ENCODE results near the gene HBS1L. TPM values are rescaled to one million over a fixed set of nuclear protein-coding genes. Genes with fewer than 3 reads are reported as not detected.

HBS1L gene
- total RNA-seq, 2 donors from 2014 or later: 21.3 to 29.0 TPM

GRCh38 chr6:134949927-134950326, 104.7 kb downstream of the HBS1L start, which contains the start of gene ALDH8A1:
TSS of gene ALDH8A1 (minus strand) at chr6:134950101. CDS start at chr6:134950053, 48 bp downstream.
- TF ChIP-seq POLR2A (IDR thresholded peaks at IDR 0.05): no peak
- TF ChIP-seq, protein P1, sequence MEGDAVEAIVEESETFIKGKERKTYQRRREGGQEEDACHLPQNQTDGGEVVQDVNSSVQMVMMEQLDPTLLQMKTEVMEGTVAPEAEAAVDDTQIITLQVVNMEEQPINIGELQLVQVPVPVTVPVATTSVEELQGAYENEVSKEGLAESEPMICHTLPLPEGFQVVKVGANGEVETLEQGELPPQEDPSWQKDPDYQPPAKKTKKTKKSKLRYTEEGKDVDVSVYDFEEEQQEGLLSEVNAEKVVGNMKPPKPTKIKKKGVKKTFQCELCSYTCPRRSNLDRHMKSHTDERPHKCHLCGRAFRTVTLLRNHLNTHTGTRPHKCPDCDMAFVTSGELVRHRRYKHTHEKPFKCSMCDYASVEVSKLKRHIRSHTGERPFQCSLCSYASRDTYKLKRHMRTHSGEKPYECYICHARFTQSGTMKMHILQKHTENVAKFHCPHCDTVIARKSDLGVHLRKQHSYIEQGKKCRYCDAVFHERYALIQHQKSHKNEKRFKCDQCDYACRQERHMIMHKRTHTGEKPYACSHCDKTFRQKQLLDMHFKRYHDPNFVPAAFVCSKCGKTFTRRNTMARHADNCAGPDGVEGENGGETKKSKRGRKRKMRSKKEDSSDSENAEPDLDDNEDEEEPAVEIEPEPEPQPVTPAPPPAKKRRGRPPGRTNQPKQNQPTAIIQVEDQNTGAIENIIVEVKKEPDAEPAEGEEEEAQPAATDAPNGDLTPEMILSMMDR (IDR thresholded peaks at IDR 0.05): no peak
- H3K36me3 ChIP-seq (replicated peaks in 1 of 2; ENCODE audit: insufficient read depth in 1 of 2, low read depth in 2 of 2): no peaks in the 10 kb centered on the region
- H3K27me3 ChIP-seq: no peaks in the 10 kb centered on the region
- intact Hi-C loops (cut with DNase I): no loop called here
- ATAC-seq (no peak), DNase-seq (no peak)
- H3K27ac ChIP-seq: no peak within 1 kb of the TSS
- 67 to 70% methylated on average over 4 of the region's 4 CpGs for WGBS, 2 donors
- H3K9me3 ChIP-seq: no peaks in the 10 kb centered on the region
- no peak within 1 kb of the TSS for H3K4me3 ChIP-seq
- no peaks in the 10 kb centered on the region for H3K4me1 ChIP-seq

DNA sequence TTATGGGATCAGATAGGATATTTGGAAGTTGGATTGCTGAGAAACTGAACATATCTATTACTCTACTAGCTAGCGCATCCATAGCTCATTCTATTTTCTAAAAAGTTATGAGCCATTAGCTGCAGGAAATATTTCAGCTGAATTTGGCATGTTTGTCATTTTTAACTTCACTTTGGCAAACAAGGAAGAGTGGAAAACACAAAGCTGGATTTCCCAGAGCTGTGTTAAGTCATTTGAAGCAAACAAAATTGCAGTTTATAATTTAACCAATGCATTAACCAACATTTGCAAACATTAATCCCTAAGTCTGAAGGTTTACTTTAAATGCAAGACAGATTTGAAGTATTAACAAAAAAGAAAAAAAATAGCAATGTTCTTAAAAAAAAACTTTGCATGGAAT, 105.9 kb downstream of the HBS1L start:
- H3K4me3 ChIP-seq: no peak overlapping the region
- 52 to 82% methylated on average over 1 of the region's 1 CpG for WGBS, 2 donors
- TF ChIP-seq, protein P1 (IDR thresholded peaks at IDR 0.05): no peak
- TF ChIP-seq POLR2A (IDR thresholded peaks at IDR 0.05): no peak
- ATAC-seq (no peak), DNase-seq (no peak)
- H3K27ac ChIP-seq: peak overlapping the region in 1 of 4 donors; percentile 35
- no peaks in the 10 kb centered on the region for H3K4me1 ChIP-seq
- H3K27me3 ChIP-seq: no peaks in the 10 kb centered on the region
- H3K9me3 ChIP-seq: no peaks in the 10 kb centered on the region
- no peaks in the 10 kb centered on the region for H3K36me3 ChIP-seq (replicated peaks in 1 of 2; ENCODE audit: insufficient read depth in 1 of 2, low read depth in 2 of 2)
- intact Hi-C loops (cut with DNase I): no loop called here

DNA sequence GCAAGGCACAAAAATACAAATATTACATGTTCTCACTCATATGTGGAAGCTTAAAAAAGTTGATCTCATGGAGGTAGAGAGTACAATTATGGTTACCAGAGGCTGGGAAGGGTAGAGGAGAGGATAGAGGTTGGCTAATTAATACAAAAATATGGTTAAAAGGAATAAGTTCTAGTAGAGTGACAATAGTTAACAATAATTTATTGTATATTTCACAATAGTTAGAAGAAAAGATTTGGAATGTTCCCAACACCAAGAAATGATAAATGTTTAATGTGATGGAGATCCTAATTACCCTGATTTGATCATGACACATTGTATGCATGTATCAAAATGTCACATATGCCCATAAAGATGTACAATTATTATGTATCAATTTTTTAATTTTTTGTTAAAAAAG, 106.5 kb downstream of the HBS1L start:
- DNase-seq: no peak
- Histone ChIP-seq H3K36me3 (replicated peaks in 1 of 2; ENCODE audit: insufficient read depth in 1 of 2, low read depth in 2 of 2) (no peaks in the 10 kb centered on the region), H3K27ac (no peak overlapping the region), H3K27me3 (no peaks in the 10 kb centered on the region), H3K9me3 (no peaks in the 10 kb centered on the region), H3K4me1 (no peaks in the 10 kb centered on the region), H3K4me3 (no peak overlapping the region)
- intact Hi-C loops (cut with DNase I): no loop called here
- ATAC-seq: no peak
- TF ChIP-seq POLR2A (IDR thresholded peaks at IDR 0.05): no peak
- TF ChIP-seq, protein P1 (IDR thresholded peaks at IDR 0.05): no peak

DNA sequence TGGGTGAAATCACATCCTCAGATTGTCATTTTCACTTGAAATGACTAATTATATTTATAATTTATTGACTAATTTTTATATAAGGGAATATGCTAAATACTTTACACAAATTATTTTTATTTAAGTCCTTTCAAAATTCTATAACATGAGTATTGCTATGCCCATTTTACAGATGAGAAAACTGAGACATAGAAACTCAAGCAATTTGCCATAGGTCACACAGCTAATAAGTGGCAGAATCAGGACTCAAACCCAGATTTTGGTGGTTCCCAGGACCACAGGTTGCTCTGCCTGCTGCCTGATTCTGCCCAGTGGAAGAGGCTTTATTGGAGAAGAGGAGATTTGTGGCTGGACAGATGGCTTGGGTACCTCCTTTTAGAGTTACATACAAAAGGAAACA, 109.6 kb downstream of the HBS1L start:
- no peak for DNase-seq
- ATAC-seq: no peak
- TF ChIP-seq, protein P1 (IDR thresholded peaks at IDR 0.05): no peak
- no peak for TF ChIP-seq POLR2A (IDR thresholded peaks at IDR 0.05)
- Histone ChIP-seq H3K27ac (no peak overlapping the region), H3K9me3 (no peaks in the 10 kb centered on the region), H3K36me3 (replicated peaks in 1 of 2; ENCODE audit: insufficient read depth in 1 of 2, low read depth in 2 of 2) (no peaks in the 10 kb centered on the region), H3K4me1 (no peaks in the 10 kb centered on the region), H3K27me3 (no peaks in the 10 kb centered on the region), H3K4me3 (no peak overlapping the region)
- intact Hi-C loops (cut with DNase I): no loop called here

- 85 to 96% methylated on average over 9 of the region's 9 CpGs for WGBS, 2 donors
- Histone ChIP-seq H3K9me3 (no peaks in the 10 kb centered on the region), H3K27ac (no peak overlapping the region), H3K4me3 (no peak overlapping the region), H3K27me3 (no peaks in the 10 kb centered on the region), H3K36me3 (replicated peaks in 1 of 2; ENCODE audit: insufficient read depth in 1 of 2, low read depth in 2 of 2) (no peaks in the 10 kb centered on the region), H3K4me1 (no peaks in the 10 kb centered on the region)
- DNase-seq (no peak), ATAC-seq (no peak)
- intact Hi-C loops (cut with DNase I): no loop called here
- TF ChIP-seq POLR2A (IDR thresholded peaks at IDR 0.05): no peak
- TF ChIP-seq, protein P1 (IDR thresholded peaks at IDR 0.05): no peak
These were observed 111.0 kb downstream of the HBS1L start for GRCh38 chr6:134943522-134944111.

All from body of pancreas (tissue), 4 donors.